NB4 (cell line): ENCODE measurements around the gene OTUD7B.

Source experiments
- POLR2A ChIP-seq: IDR thresholded peaks from 2 replicates; pipeline ENCODE4 v1.6.1; 2011; ENCODE audit warnings: mild to moderate bottlenecking; ENCODE audit not compliant: insufficient read length; ENCODE audit errors: extremely low read depth
- TF ChIP-seq, protein P1 (sequence below): IDR thresholded peaks from one replicate; pipeline ENCODE4 v1.5.1; 2012; ENCODE audit warnings: low read depth, low read length

DNA sequence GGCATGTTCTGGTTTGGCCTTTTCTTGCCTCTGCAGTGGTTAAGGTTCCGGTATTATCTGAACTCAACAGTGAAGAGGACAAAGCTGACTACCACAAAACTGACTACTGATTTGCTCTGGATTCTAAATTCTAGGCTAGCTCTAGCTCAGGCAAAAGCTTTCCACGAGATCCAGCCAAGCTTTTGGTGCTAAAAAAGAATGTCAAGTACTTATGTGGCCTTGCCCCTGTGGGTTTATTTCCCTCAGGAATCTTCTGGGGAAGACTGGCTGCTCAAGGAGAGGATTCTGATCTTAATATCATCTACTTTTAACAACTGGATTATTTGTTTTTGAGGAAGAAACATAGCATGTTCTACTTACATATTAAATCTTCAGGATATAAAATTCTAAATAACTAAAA is 47.8 kb downstream of the OTUD7B start:
- TF ChIP-seq, protein P1, sequence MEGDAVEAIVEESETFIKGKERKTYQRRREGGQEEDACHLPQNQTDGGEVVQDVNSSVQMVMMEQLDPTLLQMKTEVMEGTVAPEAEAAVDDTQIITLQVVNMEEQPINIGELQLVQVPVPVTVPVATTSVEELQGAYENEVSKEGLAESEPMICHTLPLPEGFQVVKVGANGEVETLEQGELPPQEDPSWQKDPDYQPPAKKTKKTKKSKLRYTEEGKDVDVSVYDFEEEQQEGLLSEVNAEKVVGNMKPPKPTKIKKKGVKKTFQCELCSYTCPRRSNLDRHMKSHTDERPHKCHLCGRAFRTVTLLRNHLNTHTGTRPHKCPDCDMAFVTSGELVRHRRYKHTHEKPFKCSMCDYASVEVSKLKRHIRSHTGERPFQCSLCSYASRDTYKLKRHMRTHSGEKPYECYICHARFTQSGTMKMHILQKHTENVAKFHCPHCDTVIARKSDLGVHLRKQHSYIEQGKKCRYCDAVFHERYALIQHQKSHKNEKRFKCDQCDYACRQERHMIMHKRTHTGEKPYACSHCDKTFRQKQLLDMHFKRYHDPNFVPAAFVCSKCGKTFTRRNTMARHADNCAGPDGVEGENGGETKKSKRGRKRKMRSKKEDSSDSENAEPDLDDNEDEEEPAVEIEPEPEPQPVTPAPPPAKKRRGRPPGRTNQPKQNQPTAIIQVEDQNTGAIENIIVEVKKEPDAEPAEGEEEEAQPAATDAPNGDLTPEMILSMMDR, result no peak
- no peak for TF ChIP-seq POLR2A
